Measurements from ENCODE around the gene CEP78. TPM values are rescaled to one million over a fixed set of nuclear protein-coding genes. Genes with fewer than 3 reads are reported as not detected.
"Not testable (repeated sequence)": the region's sequence is repeated elsewhere in the genome, so short reads cannot be mapped to it uniquely, and the experiment has no call there.

Gene CEP78
- 17.2 TPM for polyA plus RNA-seq (2013, experiment 1 of 2; ENCODE audit: insufficient read length)
- polyA plus RNA-seq (2013, experiment 2 of 2; ENCODE audit: insufficient read length), result 16.3 TPM

DNA sequence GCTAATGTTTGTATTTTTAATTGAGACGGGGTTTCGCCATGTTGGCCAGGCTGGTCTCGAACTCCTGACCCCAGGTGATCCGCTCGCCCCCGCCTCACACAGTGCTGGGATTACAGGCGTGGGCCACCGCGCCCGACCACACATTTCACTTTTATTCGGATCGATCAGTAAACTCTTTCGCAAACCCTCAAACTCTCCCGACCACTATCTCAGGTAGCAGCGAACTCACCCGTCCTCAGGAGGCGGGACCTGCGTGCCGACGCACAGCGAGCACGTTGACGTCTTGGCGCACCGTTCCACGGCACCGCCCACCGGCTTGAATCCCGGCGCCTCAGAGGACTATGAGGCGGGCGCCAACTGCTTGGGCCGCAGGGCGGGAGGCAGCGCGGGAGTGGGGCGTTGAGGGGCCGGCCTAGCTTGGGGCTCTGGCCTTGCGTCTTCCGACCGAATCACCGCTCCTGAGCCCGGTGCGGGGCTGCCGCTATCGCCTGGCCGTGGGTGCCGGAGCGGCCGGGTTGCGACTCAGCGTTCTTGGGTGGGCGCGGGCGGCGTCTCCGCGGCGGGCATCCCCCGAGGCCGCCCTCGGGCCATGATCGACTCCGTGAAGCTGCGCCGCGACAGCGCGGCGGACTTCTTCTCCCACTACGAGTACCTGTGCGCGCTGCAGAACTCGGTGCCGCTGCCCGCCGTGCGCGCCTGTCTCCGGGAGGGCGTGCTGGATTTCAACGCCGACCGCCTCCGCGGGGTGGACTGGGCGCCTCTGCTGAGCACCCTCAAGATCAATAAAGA, at the start of gene CEP78:
TSS of gene CEP78 (plus strand) at position 314 of the 789 bp plus-strand sequence. CDS start at position 590, 276 bp downstream.
- peak; percentile 94 for DNase-seq

GRCh38 chr9:78187763-78188484, 48.0 kb upstream of the CEP78 start:
- DNase-seq, result no peak

DNA sequence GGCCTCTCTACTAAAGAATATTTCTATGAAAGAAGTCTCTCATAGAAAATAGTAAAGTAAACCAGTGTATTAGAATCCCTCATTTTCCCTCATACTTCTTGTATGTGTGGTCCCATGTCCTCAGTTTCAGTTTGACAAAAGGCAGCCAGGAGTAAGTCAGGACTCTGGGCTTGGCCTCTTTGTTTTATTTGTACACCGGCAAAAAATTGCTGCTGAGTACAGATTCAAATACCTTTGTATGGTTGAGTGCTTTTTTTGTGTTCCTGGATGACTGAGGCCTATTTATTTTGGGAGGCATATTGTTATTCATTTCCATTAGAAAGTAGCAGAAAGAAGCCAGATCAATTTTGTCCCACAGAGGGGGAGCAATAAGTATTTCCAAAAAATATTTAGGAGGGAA, 47.3 kb upstream of the CEP78 start:
- no peak for DNase-seq

DNA sequence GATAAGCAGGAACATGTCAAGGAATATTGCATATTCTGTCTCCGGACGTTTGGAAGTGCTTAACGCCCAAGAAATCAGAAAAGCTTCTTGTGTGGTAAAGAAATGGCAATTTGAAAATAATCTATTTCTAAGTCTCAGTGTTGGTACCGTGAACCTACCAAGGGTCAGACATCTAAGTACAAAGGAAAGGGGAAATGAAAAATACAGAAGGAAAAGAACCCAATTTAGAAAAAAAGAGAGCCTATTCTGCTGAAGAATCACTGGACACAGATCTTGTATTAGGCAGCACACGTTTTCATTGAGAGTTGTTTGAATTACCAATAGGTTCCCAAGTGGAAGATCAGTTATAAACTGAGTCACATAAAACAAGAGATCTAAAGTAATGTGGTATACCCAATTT, 46.9 kb upstream of the CEP78 start:
- DNase-seq, result no peak

GRCh38 chr9:78189461-78189860, 46.4 kb upstream of the CEP78 start:
- no peak for DNase-seq

DNA sequence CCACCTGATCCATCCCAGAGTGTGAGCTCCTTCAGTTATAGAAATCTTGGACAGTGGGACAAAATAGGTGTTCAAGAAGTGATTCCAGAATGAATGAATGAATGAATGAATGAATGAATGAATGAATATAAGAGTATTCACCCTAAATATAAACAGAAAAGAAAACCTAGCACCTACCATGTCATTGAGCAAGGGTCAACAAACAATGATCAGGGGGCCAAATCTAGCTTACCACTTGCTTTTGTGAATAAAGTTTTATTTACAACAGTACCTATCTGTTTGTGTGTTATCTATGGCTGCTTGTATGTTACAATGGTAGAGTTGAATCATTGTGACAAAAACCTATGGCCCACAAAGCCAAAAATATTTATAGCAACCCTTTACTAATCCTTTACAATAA, 43.9 kb upstream of the CEP78 start:
- DNase-seq, result no peak

DNA sequence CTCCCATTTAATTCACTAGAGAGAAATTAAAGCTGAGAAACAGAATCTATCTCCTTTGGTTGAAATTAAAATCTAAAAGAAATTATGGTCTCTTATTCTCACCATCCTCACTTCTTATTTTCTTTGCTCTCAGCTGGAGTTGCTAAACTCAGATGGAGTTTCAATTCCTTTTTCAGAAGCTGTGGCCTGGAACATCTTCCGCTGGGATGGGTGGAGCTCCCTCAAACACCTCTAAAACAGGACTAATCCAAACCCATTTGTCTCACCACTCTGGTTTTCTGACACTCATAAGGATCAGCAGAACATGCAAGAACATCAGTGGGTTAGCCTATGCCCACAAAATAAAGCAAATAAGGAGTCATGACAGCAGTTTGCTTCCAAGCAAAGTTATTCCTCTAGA, 39.6 kb upstream of the CEP78 start:
- DNase-seq, result no peak

DNA sequence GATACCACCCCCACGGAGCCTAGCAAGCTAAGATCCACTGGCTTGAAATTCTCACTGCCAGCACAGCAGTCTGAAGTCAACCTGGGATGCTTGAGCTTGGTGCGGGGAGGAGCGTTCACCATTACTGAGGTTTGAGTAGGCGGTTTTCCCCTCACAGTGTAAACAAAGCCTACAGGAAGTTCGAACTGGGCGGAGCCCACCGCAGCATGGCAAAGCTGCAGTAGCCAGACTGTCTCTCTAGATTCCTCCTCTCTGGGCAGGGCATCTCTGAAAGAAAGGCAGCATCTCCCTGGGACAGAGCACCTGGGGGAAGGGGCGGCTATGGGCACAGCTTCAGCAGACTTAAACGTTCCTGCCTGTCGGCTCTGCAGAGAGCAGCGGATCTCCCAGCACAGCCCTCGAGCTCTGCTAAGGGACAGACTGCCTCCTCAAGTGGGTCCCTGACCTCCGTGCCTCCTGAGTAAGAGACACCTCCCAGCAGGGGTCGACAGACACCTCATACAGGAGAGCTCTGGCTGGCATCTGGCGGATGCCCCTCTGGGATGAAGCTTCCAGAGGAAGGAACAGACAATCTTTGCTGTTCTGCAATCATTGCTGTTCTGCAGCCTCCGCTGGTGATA, 34.6 kb upstream of the CEP78 start:
- not testable (repeated sequence) for DNase-seq

GRCh38 chr9:78207319-78207718, 28.6 kb upstream of the CEP78 start:
- no peak for DNase-seq

DNA sequence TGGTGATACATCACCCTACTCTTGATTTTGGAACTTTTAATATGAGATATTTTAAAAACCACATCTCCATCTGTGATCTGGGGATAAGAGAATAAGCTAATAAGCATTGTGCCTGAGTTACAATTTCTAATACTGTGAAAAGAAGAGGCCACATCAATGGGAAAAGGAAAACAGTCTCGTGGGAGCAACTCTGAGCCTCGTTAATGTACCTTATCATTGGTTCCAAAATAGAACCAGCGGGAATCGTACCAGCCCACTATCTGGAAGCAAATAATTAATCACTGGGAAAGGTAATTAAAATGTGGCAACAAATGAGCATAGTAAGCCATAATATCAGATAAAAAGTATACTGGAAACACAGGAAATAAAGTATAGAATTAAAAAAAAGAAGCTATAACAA, 28.0 kb upstream of the CEP78 start:
- no peak for DNase-seq

DNA sequence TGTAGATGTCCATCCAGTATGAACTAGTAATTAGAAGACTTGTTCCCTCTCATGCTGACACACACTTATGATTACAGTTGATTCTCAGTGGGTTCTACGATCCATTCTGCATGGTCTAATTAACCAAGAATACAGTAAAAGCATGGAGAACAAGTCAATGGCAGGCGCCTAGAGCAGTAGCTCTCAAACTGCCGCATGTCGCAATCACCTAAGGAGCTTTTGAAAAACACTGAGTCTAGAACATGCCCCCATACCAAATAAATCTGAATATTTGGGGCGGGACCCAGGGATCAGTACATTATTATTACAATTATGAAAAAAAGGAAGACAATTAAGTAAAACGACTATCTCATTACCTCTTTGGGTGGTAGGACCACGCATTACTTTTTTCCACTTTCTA, 26.7 kb upstream of the CEP78 start:
- no peak for DNase-seq

DNA sequence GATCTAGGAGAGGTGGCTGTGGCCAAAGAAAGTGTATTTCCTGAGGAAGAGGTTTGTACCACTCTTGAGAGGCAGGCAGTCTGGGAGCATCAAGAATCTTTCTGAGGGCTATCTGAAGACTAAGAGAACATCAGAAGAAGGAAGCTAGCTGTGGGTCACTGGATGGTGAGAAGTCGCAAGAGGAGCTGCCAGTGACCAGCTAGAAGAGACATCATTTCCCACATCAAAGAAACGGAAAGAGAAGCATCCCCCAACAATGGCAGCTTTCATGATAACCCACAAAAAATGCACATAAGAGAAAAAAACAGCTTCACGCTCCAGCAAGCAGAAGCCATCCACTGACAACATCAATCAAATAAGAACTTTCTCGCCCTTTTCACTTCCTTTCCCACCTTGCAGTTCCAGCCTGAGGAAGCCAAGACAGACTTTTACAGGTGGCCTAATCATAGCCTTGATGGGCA, 25.0 kb upstream of the CEP78 start:
- no peak for DNase-seq

DNA sequence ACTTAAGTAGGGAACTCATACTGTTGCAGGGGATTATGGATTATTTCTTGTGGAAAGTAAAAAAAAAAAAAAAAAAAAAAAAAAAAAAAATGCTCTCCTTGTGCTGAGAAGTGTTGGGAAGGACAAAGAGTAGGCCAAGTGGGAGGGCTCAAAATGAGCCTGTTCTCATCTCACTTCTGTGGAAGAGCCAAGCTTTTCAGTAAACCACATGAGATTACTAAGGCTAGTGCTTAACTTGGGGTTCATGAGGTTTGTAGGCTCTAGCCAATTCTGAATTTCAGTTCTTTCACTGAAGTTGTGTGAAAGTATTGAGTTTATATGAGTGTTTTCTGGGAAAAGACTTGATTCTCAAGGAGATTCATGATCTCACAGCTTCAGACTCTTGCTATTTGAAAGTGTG, 23.0 kb upstream of the CEP78 start:
- DNase-seq, result no peak

- DNase-seq, result peak; percentile 27
Observed at GRCh38 chr9:78213712-78214111, 22.2 kb upstream of the CEP78 start.

GRCh38 chr9:78214492-78214891, 21.4 kb upstream of the CEP78 start:
- DNase-seq, result no peak

- peak; percentile 70 for DNase-seq
Observed at GRCh38 chr9:78215706-78216105, 20.2 kb upstream of the CEP78 start.

GRCh38 chr9:78218890-78219289, 17.0 kb upstream of the CEP78 start:
- DNase-seq, result no peak

- DNase-seq, result peak; percentile 27
Observed at GRCh38 chr9:78221425-78221824, 14.4 kb upstream of the CEP78 start.

GRCh38 chr9:78221841-78222240, 14.0 kb upstream of the CEP78 start:
- not testable (repeated sequence) for DNase-seq

- DNase-seq, result no peak
Observed at GRCh38 chr9:78230761-78231160, 5.1 kb upstream of the CEP78 start.

- not testable (repeated sequence) for DNase-seq
Observed at GRCh38 chr9:78232471-78232870, 3.4 kb upstream of the CEP78 start.

- peak; percentile 61 for DNase-seq
Observed at GRCh38 chr9:78234810-78235209, 1.1 kb upstream of the CEP78 start.

DNA sequence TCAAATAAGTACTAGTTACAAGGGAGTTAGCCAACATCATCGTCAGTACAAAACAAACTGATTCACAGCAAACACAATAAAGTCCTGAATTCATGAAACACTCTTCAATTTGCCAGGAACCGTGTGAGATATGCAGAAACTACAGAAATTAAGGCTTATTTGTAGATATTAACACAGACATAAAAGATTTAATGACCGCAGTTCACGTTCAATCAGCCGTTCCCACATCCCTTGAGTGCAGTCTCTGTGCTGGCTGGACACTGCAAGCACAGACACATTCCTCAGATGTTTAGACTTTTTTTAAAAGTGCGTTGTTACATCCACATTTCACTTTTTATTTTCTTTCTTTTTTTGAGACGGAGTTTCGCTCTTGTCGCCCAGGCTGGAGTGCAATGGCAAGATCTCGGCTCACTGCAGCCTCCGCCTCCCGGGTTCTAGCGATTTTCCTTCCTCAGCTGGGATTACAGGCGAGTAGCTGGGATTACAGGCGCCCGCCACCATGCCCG, 566 bp upstream of the CEP78 start:
- DNase-seq, result peak; percentile 39

Measured in fibroblast of skin of abdomen (primary cell).